ENCODE data around the gene NCKAP5. TPM values are rescaled to one million over a fixed set of nuclear protein-coding genes. Genes with fewer than 3 reads are reported as not detected.

The NCKAP5 gene
- total and polyA plus RNA-seq, 2 of the 8 experiments (the other 6 are each of a cell fraction or from before 2014, with no cell fraction given), result 0.27 to 0.86 TPM

GRCh38 chr2:133483181-133483580 is 85.1 kb downstream of the NCKAP5 start:
- Histone ChIP-seq H3K56ac (replicated peaks; ENCODE audit: insufficient read length, low read depth, low read length) (no peak overlapping the region), H3K4me3 (ENCODE audit: extremely low read depth in 1 of 4, insufficient read depth in 2 of 4, low read depth in 3 of 4, low read length in 4 of 4) (no peak overlapping the region), H3K23ac (ENCODE audit: insufficient read length) (no peak overlapping the region), H3K27ac (ENCODE audit: low read depth, low read length) (no peak overlapping the region), H2BK15ac (ENCODE audit: low read length) (no peak overlapping the region), H3K23me2 (ENCODE audit: low read depth, low read length) (no peaks in the 10 kb centered on the region), H3K79me1 (ENCODE audit: low read depth, low read length) (no peaks in the 10 kb centered on the region), H2BK5ac (ENCODE audit: low read depth, low read length) (no peak overlapping the region), H2BK120ac (replicated peaks; ENCODE audit: low read depth, low read length) (no peak overlapping the region), H4K8ac (ENCODE audit: extremely low read depth, insufficient read depth, low read length) (no peak overlapping the region), H2AK5ac (ENCODE audit: low read depth, low read length) (no peak overlapping the region), H3K4me2 (ENCODE audit: insufficient read depth in 1 of 2, low read depth in 2 of 2, low read length in 2 of 2) (no peak overlapping the region), H3K4ac (replicated peaks; ENCODE audit: insufficient read length, low read depth, low read length) (no peak overlapping the region), H3K9me3 (ENCODE audit: insufficient read depth in 2 of 2, low read depth in 1 of 2, low read length in 1 of 2) (no peaks in the 10 kb centered on the region), H4K91ac (replicated peaks; ENCODE audit: insufficient read length, low read length) (no peak overlapping the region), H2BK20ac (ENCODE audit: low read length) (no peak overlapping the region), H3K4me1 (replicated peaks in 1 of 4; ENCODE audit: control insufficient read depth in 3 of 4, insufficient read depth in 4 of 4, low read length in 3 of 4) (no peaks in the 10 kb centered on the region), H3K14ac (ENCODE audit: insufficient read length) (no peak overlapping the region), H3K36me3 (ENCODE audit: control insufficient read depth in 2 of 4, insufficient read depth in 4 of 4, low read length in 3 of 4) (no peaks in the 10 kb centered on the region), H2BK12ac (ENCODE audit: low read depth, low read length) (no peak overlapping the region), H2AFZ (ENCODE audit: low read length) (no peak overlapping the region), H3K27me3 (replicated peaks in 1 of 4; ENCODE audit: control insufficient read depth in 3 of 4, extremely low read depth in 1 of 4, insufficient read depth in 3 of 4, low read length in 3 of 4) (no peaks in the 10 kb centered on the region), H4K20me1 (replicated peaks in 1 of 2; ENCODE audit: control insufficient read depth in 1 of 2, insufficient read depth in 2 of 2, low read length in 2 of 2) (no peaks in the 10 kb centered on the region), H3K79me2 (ENCODE audit: control insufficient read depth in 1 of 2, insufficient read depth in 2 of 2, low read length in 2 of 2) (no peaks in the 10 kb centered on the region), H4K5ac (ENCODE audit: insufficient read length, low read depth, low read length) (no peak overlapping the region), H3K9ac (replicated peaks in 1 of 4; ENCODE audit: extremely low read depth in 1 of 4, low read depth in 3 of 4, low read length in 3 of 4) (no peak overlapping the region), H3K18ac (ENCODE audit: extremely low read depth, low read length) (no peak overlapping the region)
- FAIRE-seq, result no peak
- ChIA-PET POLR2A (ENCODE audit: partially characterized antibody) (no interaction called here), CTCF (ENCODE audit: partially characterized antibody) (interaction anchor here (1.2 kb wide), 1 partner anchor 39 kb away, joined by 4 read pairs; no protein-coding TSS in a partner anchor)
- TF ChIP-seq TAF7 (optimal IDR thresholded peaks at IDR 0.05; ENCODE audit: borderline replicate concordance, low read depth, low read length), result no peak
- DNase-seq (ENCODE audit: low read depth in 1 of 2, low spot score in 2 of 2), result no peak
